Astrocyte (in vitro differentiated cells and primary cell): ENCODE data around the gene CDH13.

ENCODE experiments used
- EZH2 ChIP-seq: IDR thresholded peaks from 2 replicates; pipeline ENCODE4 v1.6.1; 2012; ENCODE audit warnings: mild to moderate bottlenecking, low read length, inconsistent platforms; ENCODE audit not compliant: insufficient read depth
- TF ChIP-seq, protein P1 (sequence below): IDR thresholded peaks from 2 replicates; pipeline ENCODE4 v1.5.1; 2011; ENCODE audit warnings: low read depth, mild to moderate bottlenecking, inconsistent platforms, low read length, moderate library complexity; ENCODE audit not compliant: insufficient read depth

DNA sequence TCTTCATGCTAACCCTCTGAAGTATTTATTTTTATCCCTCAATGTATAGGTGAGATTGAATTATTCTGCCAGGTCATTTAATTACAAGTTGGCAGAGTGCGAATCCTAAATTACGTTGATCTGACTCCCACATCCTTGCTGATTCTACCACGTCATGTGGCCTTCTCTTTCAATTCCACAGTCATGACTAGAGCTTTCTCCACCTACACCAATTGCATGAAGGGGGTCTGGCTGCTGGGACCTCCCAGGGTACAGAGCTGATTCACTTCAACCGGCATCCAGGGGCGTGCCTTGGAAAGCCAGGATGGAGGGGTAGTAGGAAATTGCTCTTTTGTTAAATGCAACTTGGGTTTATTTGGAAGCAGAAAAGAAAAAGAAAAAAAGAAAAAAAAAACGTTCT, 41.1 kb upstream of the CDH13 start:
- TF ChIP-seq, protein P1, sequence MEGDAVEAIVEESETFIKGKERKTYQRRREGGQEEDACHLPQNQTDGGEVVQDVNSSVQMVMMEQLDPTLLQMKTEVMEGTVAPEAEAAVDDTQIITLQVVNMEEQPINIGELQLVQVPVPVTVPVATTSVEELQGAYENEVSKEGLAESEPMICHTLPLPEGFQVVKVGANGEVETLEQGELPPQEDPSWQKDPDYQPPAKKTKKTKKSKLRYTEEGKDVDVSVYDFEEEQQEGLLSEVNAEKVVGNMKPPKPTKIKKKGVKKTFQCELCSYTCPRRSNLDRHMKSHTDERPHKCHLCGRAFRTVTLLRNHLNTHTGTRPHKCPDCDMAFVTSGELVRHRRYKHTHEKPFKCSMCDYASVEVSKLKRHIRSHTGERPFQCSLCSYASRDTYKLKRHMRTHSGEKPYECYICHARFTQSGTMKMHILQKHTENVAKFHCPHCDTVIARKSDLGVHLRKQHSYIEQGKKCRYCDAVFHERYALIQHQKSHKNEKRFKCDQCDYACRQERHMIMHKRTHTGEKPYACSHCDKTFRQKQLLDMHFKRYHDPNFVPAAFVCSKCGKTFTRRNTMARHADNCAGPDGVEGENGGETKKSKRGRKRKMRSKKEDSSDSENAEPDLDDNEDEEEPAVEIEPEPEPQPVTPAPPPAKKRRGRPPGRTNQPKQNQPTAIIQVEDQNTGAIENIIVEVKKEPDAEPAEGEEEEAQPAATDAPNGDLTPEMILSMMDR = no peak
- no peak for TF ChIP-seq EZH2
